Hepatocyte (in vitro differentiated cells): ENCODE data around the gene TSPEAR.
"Not testable (repeated sequence)": the region's sequence is repeated elsewhere in the genome, so short reads cannot be mapped to it uniquely, and the experiment has no call there.

Source experiments
- EZH2 ChIP-seq: fragments of 200-600 bp; sonication (generic); IDR thresholded peaks from 2 replicates; pipeline ENCODE4 v1.6.1; 2016; ENCODE audit warnings: antibody characterized with exemption, mild to moderate bottlenecking, borderline replicate concordance
- EZH2phosphoT487 ChIP-seq: fragments of 200-600 bp; sonication (generic); IDR thresholded peaks from one replicate; pipeline ENCODE4 v1.6.1; 2018; ENCODE audit warnings: antibody characterized with exemption, mild to moderate bottlenecking, low read depth, moderate library complexity; ENCODE audit not compliant: unreplicated experiment, severe bottlenecking
- TF ChIP-seq, protein P1 (sequence below): fragments of 200-600 bp; sonication (generic); IDR thresholded peaks from 2 replicates; pipeline ENCODE4 v1.5.1; 2016; ENCODE audit warnings: antibody characterized with exemption, mild to moderate bottlenecking; ENCODE audit not compliant: poor library complexity

DNA sequence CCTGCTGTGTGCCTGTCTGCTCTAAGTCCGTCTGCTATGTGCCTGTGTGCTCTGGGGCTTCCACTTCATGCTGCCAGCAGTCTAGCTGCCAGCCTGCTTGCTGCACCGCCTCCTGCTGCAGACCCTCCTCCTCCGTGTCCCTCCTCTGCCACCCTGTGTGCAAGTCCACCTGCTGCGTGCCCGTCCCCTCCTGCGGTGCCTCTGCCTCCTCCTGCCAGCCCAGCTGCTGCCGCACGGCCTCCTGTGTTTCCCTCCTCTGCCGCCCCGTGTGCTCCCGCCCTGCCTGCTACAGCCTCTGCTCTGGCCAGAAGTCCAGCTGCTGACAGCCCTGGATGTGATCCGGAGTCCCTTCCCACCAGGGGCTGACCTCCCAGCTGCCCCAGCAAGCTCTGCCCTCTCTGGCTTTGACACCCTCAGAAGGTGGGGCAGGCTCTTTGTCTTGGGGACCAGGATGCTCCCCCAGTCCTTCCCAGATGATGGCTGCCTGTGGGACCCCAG, 73.5 kb downstream of the TSPEAR start:
- not testable (repeated sequence) for TF ChIP-seq EZH2, EZH2phosphoT487
- TF ChIP-seq, protein P1, sequence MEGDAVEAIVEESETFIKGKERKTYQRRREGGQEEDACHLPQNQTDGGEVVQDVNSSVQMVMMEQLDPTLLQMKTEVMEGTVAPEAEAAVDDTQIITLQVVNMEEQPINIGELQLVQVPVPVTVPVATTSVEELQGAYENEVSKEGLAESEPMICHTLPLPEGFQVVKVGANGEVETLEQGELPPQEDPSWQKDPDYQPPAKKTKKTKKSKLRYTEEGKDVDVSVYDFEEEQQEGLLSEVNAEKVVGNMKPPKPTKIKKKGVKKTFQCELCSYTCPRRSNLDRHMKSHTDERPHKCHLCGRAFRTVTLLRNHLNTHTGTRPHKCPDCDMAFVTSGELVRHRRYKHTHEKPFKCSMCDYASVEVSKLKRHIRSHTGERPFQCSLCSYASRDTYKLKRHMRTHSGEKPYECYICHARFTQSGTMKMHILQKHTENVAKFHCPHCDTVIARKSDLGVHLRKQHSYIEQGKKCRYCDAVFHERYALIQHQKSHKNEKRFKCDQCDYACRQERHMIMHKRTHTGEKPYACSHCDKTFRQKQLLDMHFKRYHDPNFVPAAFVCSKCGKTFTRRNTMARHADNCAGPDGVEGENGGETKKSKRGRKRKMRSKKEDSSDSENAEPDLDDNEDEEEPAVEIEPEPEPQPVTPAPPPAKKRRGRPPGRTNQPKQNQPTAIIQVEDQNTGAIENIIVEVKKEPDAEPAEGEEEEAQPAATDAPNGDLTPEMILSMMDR: not testable (repeated sequence)
